OCI-LY3 (cell line): ENCODE data around the gene TMEM164.

Experiments used
- H2AFZ ChIP-seq: fragments of 200-600, 300-600 bp; shearing (Covaris generic); 2 replicates; pipeline ENCODE4 v1.6.0; 2014; ENCODE audit warnings: antibody characterized with exemption, low read depth, low read length
- H3K27ac ChIP-seq: fragments of 200-600, 300-600 bp; sonication (generic); 2 replicates; pipeline ENCODE4 v1.5.1; 2014; ENCODE audit warnings: mild to moderate bottlenecking, low read length, moderate library complexity, mixed read lengths
- H3K27me3 ChIP-seq: fragments of 200-600, 300-600 bp; sonication (generic); 2 replicates; pipeline ENCODE4 v1.6.1; 2014; ENCODE audit warnings: low read depth, low read length, mixed read lengths
- H3K36me3 ChIP-seq: fragments of 200-600, 300-600 bp; sonication (generic); replicated peaks from 2 replicates; pipeline ENCODE3; 2014; ENCODE audit warnings: low read depth, low read length, mixed read lengths
- H3K4me1 ChIP-seq: fragments of 300-600, 200-600 bp; sonication (generic); 2 replicates; pipeline ENCODE4 v1.6.1; 2014; ENCODE audit warnings: low read length, mixed read lengths
- H3K4me2 ChIP-seq: fragments of 200-600, 300-600 bp; sonication (generic); 2 replicates; pipeline ENCODE4 v1.6.1; 2014; ENCODE audit warnings: low read length, mixed read lengths
- H3K4me3 ChIP-seq: fragments of 300-600, 200-600 bp; sonication (generic); 2 replicates; pipeline ENCODE4 v1.5.1; 2014; ENCODE audit warnings: antibody characterized with exemption, mild to moderate bottlenecking, low read length, moderate library complexity
- H3K79me2 ChIP-seq: fragments of 300-600, 200-600 bp; shearing (Covaris generic); 2 replicates; pipeline ENCODE4 v1.6.1; 2014; ENCODE audit warnings: mild to moderate bottlenecking, low read length, mixed read lengths
- H3K9ac ChIP-seq: fragments of 300-600, 200-600 bp; shearing (Covaris generic); 2 replicates; pipeline ENCODE4 v1.6.0; 2014; ENCODE audit warnings: mild to moderate bottlenecking, low read length, moderate library complexity
- H3K9me3 ChIP-seq: fragments of 200-600, 300-600 bp; shearing (Covaris generic); 2 replicates; pipeline ENCODE4 v1.6.1; 2014; ENCODE audit warnings: low read length, mixed read lengths; ENCODE audit not compliant: insufficient read depth
- H4K20me1 ChIP-seq: fragments of 200-600, 300-600 bp; sonication (generic); 2 replicates; pipeline ENCODE4 v1.6.1; 2016; ENCODE audit warnings: low read length, mixed read lengths; ENCODE audit not compliant: insufficient read depth
- CTCF ChIP-seq: fragments of 200-600, 300-600 bp; sonication (generic); IDR thresholded peaks from 2 replicates; pipeline ENCODE4 v1.5.1; 2014; ENCODE audit warnings: antibody characterized with exemption, low read length, low read depth
- EZH2phosphoT487 ChIP-seq: fragments of 200-600 bp; shearing (Covaris generic); IDR thresholded peaks from 2 replicates; pipeline ENCODE4 v1.6.1; 2018; ENCODE audit warnings: antibody characterized with exemption, mixed run types, low read depth

Gene TMEM164

GRCh38 chrX:110175696-110176095 is 172.8 kb downstream of the TMEM164 start:
- Histone ChIP-seq H3K4me2 (no peak overlapping the region), H3K4me3 (no peak overlapping the region), H3K27ac (no peak overlapping the region), H3K9me3 (no peaks in the 10 kb centered on the region), H3K4me1 (peaks cover 19% of the 10 kb centered on the region), H3K79me2 (no peaks in the 10 kb centered on the region), H4K20me1 (no peaks in the 10 kb centered on the region), H2AFZ (no peak overlapping the region), H3K27me3 (no peaks in the 10 kb centered on the region), H3K9ac (no peak overlapping the region), H3K36me3 (peaks cover 14% of the 10 kb centered on the region)
- no peak for TF ChIP-seq EZH2phosphoT487
- TF ChIP-seq CTCF = no peak

- no peak overlapping the region for H3K27ac ChIP-seq
- no peak for TF ChIP-seq EZH2phosphoT487
- TF ChIP-seq CTCF = no peak
- H3K4me1 ChIP-seq = no peaks in the 10 kb centered on the region
- H3K79me2 ChIP-seq = no peaks in the 10 kb centered on the region
- no peaks in the 10 kb centered on the region for H4K20me1 ChIP-seq
- peaks cover 3% of the 10 kb centered on the region for H3K36me3 ChIP-seq
- no peak overlapping the region for H3K4me3 ChIP-seq
- H2AFZ ChIP-seq = no peak overlapping the region
- no peak overlapping the region for H3K9ac ChIP-seq
- no peak overlapping the region for H3K4me2 ChIP-seq
- no peaks in the 10 kb centered on the region for H3K9me3 ChIP-seq
- H3K27me3 ChIP-seq = no peaks in the 10 kb centered on the region
Observed at GRCh38 chrX:110178179-110178865, 175.4 kb downstream of the TMEM164 start.

- Histone ChIP-seq H3K4me3 (no peak overlapping the region), H3K27ac (no peak overlapping the region), H3K9me3 (no peaks in the 10 kb centered on the region), H2AFZ (no peak overlapping the region), H4K20me1 (no peaks in the 10 kb centered on the region), H3K4me1 (no peaks in the 10 kb centered on the region), H3K4me2 (no peak overlapping the region), H3K36me3 (no peaks in the 10 kb centered on the region), H3K27me3 (no peaks in the 10 kb centered on the region), H3K79me2 (no peaks in the 10 kb centered on the region), H3K9ac (no peak overlapping the region)
- TF ChIP-seq EZH2phosphoT487 = no peak
- no peak for TF ChIP-seq CTCF
Observed at GRCh38 chrX:110180176-110180927, 177.4 kb downstream of the TMEM164 start.

- Histone ChIP-seq H2AFZ (no peak overlapping the region), H3K9me3 (no peaks in the 10 kb centered on the region), H3K79me2 (no peaks in the 10 kb centered on the region), H3K9ac (no peak overlapping the region), H3K4me2 (no peak overlapping the region), H3K36me3 (no peaks in the 10 kb centered on the region), H3K27ac (no peak overlapping the region), H3K4me1 (no peaks in the 10 kb centered on the region), H3K4me3 (no peak overlapping the region), H4K20me1 (no peaks in the 10 kb centered on the region), H3K27me3 (no peaks in the 10 kb centered on the region)
- no peak for TF ChIP-seq CTCF
- TF ChIP-seq EZH2phosphoT487 = no peak
Observed at GRCh38 chrX:110180928-110181310, 178.0 kb downstream of the TMEM164 start.
